Ishikawa (cell line): ENCODE measurements around the gene E2F3.

Source experiments
- CEBPB ChIP-seq: IDR thresholded peaks from 2 replicates; pipeline ENCODE4 v1.6.1; 2012
- CREB1 ChIP-seq: IDR thresholded peaks from 2 replicates; pipeline ENCODE4 v1.6.1; 2012; ENCODE audit warnings: low read depth
- EGR1 ChIP-seq: IDR thresholded peaks from 2 replicates; pipeline ENCODE4 v1.6.1; 2012
- EP300 ChIP-seq: IDR thresholded peaks from 2 replicates; pipeline ENCODE4 v1.6.1; 2012; ENCODE audit warnings: borderline replicate concordance
- FOXM1 ChIP-seq: IDR thresholded peaks from 2 replicates; pipeline ENCODE4 v1.6.1; 2012; ENCODE audit warnings: low read depth, borderline replicate concordance
- MAX ChIP-seq: IDR thresholded peaks from 2 replicates; pipeline ENCODE4 v1.6.1; 2012
- NFIC ChIP-seq: IDR thresholded peaks from 2 replicates; pipeline ENCODE4 v1.6.1; 2012
- RAD21 ChIP-seq: IDR thresholded peaks from 2 replicates; pipeline ENCODE4 v1.6.1; 2012; ENCODE audit warnings: low read depth
- REST ChIP-seq: IDR thresholded peaks from 2 replicates; pipeline ENCODE4 v1.6.1; 2012; ENCODE audit warnings: low read depth, mild to moderate bottlenecking
- TAF1 ChIP-seq: IDR thresholded peaks from 2 replicates; pipeline ENCODE4 v1.6.1; 2012; ENCODE audit warnings: low read depth, mild to moderate bottlenecking
- TCF12 ChIP-seq: IDR thresholded peaks from 2 replicates; pipeline ENCODE4 v1.6.1; 2012; ENCODE audit warnings: low read depth
- TEAD4 ChIP-seq: IDR thresholded peaks from 2 replicates; pipeline ENCODE4 v1.6.1; 2012
- USF1 ChIP-seq: IDR thresholded peaks from 2 replicates; pipeline ENCODE4 v1.6.1; 2012
- YY1 ChIP-seq: IDR thresholded peaks from 2 replicates; pipeline ENCODE4 v1.6.1; 2012; ENCODE audit warnings: low read depth
- ZBTB7A ChIP-seq: IDR thresholded peaks from 2 replicates; pipeline ENCODE4 v1.6.1; 2012; ENCODE audit warnings: low read depth

The E2F3 gene

GRCh38 chr6:20474874-20475542 lies 73.3 kb downstream of the E2F3 start:
- TF ChIP-seq USF1: no peak
- no peak for TF ChIP-seq REST
- no peak for TF ChIP-seq EGR1
- TF ChIP-seq YY1: no peak
- no peak for TF ChIP-seq TAF1
- TF ChIP-seq RAD21: no peak
- no peak for TF ChIP-seq TEAD4
- TF ChIP-seq CEBPB: no peak
- TF ChIP-seq EP300: no peak
- no peak for TF ChIP-seq MAX

- no peak for TF ChIP-seq REST
- TF ChIP-seq RAD21: no peak
- TF ChIP-seq TAF1: no peak
- TF ChIP-seq USF1: no peak
- no peak for TF ChIP-seq CREB1
- TF ChIP-seq FOXM1: no peak
- no peak for TF ChIP-seq CEBPB
- TF ChIP-seq ZBTB7A: no peak
- no peak for TF ChIP-seq MAX
- no peak for TF ChIP-seq EP300
- TF ChIP-seq TEAD4: no peak
- no peak for TF ChIP-seq TCF12
- TF ChIP-seq YY1: no peak
- no peak for TF ChIP-seq EGR1
- TF ChIP-seq NFIC: no peak
These were observed 74.9 kb downstream of the E2F3 start for GRCh38 chr6:20476501-20477043.

GRCh38 chr6:20477485-20477884 lies 75.8 kb downstream of the E2F3 start:
- TF ChIP-seq TEAD4 (no peak), TCF12 (no peak), EGR1 (no peak), USF1 (no peak), RAD21 (no peak), FOXM1 (no peak), NFIC (no peak), MAX (no peak), CREB1 (no peak), EP300 (no peak), TAF1 (no peak), CEBPB (no peak), YY1 (no peak), REST (no peak), ZBTB7A (no peak)

- no peak for TF ChIP-seq MAX
- no peak for TF ChIP-seq YY1
- no peak for TF ChIP-seq TEAD4
These were observed 77.4 kb downstream of the E2F3 start for GRCh38 chr6:20479060-20479459.
